GM20000 (cell line): ENCODE data around the gene JAG1.

Experiments used
- DNase-seq: peaks from one replicate; pipeline ENCODE4 v3.0.0; 2012; ENCODE audit warnings: low spot score
- TF ChIP-seq, protein P1 (sequence below): IDR thresholded peaks from 2 replicates; pipeline ENCODE4 v1.5.1; 2012; ENCODE audit warnings: mild to moderate bottlenecking, control low read depth; ENCODE audit errors: extremely low read depth, missing control alignments

Gene JAG1

DNA sequence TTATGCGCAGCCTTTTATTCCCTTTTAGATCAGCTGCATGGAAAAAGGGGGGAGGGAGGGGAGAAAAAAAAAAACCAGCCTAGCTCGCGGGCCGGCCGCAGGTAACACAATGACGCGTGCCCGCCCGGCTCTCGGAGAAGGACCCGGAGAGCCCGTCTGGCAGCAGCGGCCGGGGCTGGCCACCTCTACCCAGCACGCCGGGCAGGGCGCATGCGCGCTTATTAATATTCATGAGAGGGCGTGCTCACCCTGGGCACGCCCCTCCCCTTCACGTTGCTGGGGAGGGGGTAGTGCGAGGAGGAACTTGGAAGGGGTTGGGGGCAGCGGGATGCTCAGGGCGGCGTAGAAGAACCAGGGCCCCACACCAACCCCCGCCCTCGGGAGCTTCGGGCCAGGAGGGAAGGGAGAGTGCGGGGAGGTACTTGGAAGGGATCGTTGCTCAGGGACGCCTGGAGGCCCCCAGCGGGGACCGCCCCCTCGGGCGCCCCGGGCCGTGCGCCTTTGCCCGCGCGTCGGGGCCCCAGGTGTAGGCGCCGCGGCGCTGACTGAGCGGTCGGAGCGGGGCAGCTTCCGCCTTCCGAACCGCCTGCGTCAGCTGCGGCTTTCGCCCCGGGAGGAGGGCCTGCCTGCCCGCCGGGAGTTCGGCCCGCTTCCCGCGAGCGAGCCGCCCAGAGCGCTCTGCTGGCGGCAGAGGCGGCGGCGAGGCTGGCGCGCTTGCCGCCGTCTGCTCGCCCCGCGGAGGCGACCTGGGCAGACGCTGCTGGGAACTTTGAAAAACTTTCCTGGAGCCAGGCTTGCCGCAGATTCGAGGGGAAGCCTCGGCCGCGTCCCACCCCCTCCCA is at the start of gene JAG1:
Gene JAG1 (minus strand): TSS at position 158 of the 842 bp plus-strand sequence. CDS start 469 bp downstream, outside the sequence.
- peak; percentile 97 for DNase-seq
- TF ChIP-seq, protein P1, sequence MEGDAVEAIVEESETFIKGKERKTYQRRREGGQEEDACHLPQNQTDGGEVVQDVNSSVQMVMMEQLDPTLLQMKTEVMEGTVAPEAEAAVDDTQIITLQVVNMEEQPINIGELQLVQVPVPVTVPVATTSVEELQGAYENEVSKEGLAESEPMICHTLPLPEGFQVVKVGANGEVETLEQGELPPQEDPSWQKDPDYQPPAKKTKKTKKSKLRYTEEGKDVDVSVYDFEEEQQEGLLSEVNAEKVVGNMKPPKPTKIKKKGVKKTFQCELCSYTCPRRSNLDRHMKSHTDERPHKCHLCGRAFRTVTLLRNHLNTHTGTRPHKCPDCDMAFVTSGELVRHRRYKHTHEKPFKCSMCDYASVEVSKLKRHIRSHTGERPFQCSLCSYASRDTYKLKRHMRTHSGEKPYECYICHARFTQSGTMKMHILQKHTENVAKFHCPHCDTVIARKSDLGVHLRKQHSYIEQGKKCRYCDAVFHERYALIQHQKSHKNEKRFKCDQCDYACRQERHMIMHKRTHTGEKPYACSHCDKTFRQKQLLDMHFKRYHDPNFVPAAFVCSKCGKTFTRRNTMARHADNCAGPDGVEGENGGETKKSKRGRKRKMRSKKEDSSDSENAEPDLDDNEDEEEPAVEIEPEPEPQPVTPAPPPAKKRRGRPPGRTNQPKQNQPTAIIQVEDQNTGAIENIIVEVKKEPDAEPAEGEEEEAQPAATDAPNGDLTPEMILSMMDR, result no peak

DNA sequence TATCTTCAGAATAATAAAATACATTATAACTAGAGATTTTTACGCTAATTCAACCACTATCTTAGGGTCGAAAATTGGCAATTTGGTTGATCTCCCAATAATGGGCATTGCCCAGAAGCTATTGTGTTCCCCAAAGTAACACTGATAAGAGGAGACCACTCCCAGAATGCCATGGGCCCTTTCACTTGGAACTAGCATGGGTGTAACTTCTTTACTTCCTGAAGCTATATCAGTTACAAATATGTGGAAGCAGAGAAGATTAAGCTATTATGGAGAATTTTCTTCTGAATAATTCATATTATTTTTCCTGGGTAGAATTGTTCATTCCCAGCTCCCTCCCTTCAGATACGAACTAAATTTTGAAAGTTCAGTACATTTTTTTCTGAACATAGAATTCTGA is 48.2 kb upstream of the JAG1 start:
- TF ChIP-seq, protein P1, result no peak
- DNase-seq, result no peak

DNA sequence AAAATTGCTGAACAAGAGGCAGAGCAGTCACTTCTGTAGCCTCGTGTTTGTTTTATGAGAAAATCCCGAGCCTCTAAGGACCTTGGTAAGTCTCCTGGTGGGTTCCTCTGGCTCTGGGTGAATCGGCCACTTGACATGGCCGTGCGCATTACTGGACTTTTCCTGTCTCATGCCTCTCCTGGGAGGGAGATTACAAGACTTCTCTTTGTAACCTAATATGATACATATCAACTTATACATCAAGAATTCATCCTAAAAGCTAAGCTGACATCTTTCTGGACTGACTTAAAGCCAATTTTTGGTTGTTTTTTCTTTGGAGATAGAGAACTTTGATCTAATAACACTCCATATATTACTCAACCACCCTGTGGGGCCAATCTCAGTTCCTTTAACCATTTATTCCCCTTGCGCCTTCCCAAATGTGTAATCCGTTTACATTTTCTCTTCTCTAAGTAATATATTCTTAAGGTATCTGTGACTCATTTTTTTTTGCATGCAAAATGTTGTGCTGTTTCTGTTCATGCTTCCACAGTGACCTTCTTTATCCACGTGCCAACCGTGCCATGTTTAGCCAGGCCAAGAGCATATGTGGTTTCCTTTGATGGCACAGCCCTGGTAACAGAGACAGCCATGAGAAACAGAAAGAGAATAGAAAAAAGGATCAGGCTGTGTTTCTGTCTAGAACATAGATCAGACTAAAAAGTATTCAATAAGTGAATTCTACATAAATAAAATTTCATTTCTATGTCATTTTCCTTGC is 47.5 kb upstream of the JAG1 start:
- no peak for DNase-seq
- TF ChIP-seq, protein P1, result no peak

DNA sequence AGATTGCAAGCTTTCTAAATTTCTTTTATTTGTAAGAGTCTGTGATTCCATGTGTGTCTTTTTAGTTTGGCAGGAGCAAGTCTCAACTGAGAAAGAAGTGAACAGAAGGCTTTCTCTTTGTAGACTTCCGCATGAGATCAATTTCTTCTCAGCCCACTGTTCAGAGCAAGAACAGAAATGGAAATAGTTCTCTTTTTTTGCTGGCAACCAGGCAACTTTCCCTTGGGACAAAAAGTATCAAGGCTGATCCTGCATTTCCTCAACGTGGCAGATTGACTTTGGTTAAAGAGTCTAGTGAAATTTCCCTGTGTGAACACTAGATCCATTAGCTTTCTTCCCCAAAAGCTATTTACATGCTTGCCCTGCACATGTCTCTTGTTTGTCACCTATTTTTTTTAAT is 46.8 kb upstream of the JAG1 start:
- no peak for DNase-seq
- TF ChIP-seq, protein P1, result no peak

DNA sequence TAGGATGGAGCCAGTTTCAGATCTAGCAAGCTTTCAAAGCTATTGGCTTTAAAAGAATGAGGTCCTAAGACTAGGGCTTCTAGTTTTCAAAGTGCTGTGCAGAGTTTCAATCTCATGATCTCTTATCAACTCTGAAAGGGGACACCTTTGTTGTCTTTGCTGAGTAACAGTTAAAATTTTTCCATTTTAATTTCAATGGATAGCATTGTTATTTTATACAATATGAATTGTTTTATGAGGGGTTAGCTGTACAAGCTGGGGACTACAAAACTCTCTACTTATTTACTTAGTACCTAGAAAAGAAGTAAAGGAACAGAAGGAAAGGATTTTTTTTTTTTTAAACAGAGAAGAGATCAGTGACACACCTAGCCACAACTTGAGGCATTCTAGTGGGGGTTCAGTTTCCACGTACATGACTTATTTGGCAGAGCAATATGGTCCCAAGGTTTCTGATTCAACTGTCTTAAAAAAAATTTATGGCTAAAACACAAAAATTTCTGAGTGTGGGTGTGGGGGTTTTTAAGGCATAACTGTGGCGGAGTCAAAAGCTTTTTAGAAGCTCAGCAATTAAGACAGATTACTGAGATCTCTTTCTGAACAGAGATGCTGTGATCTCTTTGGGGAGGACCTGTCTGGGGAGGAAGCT is 46.1 kb upstream of the JAG1 start:
- DNase-seq, result no peak
- TF ChIP-seq, protein P1, result no peak

DNA sequence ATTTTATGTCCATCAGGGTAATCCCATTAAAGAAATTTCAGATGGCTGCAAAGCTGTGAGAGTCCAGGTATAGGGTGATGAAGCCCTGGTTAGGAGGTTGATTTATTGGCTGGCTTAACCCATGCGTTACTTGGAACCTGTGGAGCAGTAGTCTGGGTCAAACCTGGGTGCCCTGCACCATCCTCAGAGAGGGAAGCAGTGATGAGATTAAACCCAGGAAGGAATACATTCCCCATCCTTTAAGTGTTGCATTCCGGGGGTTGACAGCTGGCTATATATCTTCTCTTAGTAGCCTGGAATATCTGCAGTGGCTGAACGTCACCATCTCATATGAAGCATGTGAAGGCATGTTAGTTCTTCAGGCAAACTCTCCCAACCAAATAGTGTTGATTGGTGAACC is 44.9 kb upstream of the JAG1 start:
- DNase-seq, result no peak
- TF ChIP-seq, protein P1, result no peak

DNA sequence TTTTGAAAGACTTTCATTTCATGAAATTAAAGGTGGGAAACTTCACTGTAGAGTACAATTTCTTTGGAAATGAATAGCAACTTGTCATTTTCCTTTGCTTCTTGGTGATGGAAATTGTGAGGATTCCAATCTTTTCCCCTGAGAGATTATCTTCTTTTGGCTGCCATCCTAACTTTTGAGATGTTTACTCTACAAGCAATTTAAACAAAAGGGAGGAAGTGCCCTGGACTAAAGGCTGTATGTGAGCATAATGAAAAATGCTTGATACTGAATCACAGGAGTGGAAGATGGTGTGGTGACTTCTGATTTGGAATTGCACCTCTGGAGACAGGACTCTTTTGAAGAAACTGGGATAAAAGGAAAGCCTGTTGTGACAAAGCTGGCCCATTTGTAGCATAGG is 43.1 kb upstream of the JAG1 start:
- TF ChIP-seq, protein P1, result no peak
- DNase-seq, result no peak
